Activated CD4-positive, alpha-beta T cell treated with anti-CD3 and anti-CD28 coated beads, Interleukin-2, Interleukin-6, amounts not matched to agents 100 ng/mL and 50 ng/mL, durations not matched to agents 16 hours and 8 hours (primary cell): ENCODE results near the gene SPDYE17.
"Not testable (repeated sequence)": the region's sequence is repeated elsewhere in the genome, so short reads cannot be mapped to it uniquely, and the experiment has no call there.

Experiments used
- DNase-seq: peaks from one replicate; pipeline ENCODE4 v3.0.0-alpha.2; 2020

SPDYE17 gene

DNA sequence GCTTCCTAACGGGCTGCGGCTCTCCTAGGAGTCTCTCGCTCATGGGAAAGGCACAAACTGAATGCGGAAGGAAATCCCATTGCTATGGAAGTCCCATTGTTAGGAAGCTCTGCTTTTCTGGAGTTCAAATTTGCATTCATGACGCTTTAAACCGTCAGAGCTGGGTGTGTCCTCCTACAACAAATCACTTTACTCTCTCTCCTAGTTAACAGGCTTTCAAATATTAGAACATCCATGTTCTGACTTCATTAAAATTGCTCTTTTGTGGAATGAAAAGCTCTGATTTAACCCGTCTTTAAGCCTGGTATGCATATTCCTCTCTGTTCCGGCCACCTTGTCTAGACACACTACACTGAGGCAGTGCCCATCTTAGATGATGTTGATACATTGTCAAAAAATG, at the start of gene SPDYE17:
Gene SPDYE17, minus strand, starts transcription at position 101 of the 400 bp plus-strand sequence. CDS start 1,791 bp downstream, outside the sequence.
- DNase-seq, result not testable (repeated sequence)

- DNase-seq, result not testable (repeated sequence)
Measured at GRCh38 chr7:77080236-77080635, 48.1 kb upstream of the SPDYE17 start.

DNA sequence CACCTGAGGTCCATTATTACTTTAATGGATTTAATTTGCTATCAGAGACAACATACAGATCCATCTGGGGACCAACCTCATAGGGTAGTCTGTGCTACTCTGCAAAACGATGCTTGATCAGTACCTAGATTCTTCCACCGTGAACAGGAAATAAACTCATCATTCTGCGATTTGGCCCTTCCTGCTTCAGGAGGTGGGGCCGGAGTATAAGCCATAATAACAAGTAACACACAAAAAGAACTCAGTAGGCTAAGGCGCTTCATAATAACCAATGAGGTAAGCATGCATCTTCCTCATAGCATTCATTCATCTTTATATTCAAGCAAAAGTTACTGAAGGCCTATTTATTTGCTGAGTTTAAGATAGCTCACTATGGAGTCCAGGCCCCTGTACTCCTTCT, 47.5 kb upstream of the SPDYE17 start:
- not testable (repeated sequence) for DNase-seq

DNA sequence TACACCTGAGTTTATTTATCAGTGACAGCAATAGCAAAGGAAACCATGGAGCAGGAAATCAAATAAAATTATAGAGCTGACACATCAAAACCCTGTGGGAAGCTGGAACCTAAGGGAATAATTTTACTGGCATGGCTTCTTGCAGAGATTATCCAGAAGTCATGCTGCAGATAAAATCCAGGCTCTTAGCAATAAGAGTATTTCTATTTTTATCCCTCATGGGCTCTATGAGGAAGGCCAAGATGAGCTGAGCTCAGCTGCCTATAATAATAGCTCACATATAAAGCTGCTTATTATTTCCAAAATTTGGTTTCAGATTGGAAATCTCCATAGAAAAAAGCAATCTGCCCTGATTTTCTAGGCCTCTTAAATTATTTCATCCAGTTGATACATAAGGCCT, 47.0 kb upstream of the SPDYE17 start:
- DNase-seq, result not testable (repeated sequence)

- not testable (repeated sequence) for DNase-seq
Measured at GRCh38 chr7:77077060-77077459, 44.9 kb upstream of the SPDYE17 start.

DNA sequence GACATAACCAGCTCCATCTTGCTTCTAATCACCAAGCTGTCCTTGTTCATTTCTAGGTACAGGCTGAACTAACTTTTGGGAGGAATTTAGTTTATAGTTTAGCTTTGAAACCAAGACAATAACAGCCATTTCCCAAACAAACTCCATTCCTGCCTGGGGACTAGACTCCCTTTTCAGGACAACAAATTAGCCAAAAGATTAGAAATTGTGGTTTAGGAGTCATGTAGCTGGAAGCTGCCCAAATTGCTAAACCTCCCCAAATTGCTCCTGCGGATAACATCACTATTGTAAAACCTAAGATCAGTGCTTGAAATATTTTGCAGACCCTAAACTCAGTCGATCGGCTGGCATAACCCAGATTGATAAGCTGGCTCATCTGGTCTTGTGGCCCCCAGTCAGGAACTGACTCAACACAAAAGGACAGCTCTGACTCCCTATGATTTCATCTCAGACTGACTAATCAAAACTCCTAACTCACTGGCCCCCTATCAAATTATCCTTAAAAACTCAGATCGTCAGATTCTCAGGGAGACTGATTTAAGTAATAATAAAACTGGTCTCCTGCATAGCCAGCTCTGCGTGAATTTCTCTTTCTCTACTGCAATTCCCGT, 42.7 kb upstream of the SPDYE17 start:
- not testable (repeated sequence) for DNase-seq

DNA sequence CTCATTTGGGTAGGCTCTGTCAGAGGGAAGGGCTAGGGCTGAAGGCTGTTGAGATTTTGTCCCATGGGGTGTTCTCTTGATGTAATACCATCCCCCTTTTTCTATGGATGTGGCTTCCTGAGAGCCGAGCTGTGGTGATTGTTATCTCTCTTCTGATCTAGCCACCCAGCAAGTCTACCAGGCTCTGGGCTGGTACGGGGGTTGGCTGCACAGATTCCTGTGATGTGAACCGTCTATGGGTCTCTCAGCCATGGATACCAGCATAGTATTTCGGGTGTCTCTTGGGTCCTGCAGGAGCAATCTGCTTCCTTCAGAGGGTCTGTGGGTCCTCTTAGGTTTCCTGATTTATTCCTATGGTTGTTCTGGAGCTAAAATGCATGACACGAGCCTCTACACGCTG, 38.9 kb upstream of the SPDYE17 start:
- DNase-seq, result not testable (repeated sequence)

GRCh38 chr7:77065869-77066268, 33.7 kb upstream of the SPDYE17 start:
- DNase-seq, result not testable (repeated sequence)

DNA sequence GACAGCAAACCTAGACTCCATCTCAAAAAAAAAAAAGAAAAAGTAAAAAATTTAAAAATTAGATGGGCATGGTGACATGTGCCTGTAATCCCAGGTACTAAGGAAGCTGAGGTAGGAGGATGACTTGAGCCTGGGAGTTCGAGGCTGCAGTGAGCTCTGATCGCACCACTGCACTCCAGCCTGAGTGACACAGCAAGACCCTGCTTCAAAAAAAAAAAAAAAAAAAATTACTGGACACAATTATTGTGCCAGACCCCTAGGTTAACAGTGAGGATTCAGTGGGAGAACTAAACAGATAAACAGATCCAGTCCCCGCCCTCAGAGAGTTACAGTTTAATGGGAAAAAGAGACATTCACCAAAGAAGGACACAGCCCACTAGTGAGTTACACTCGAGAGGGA, 31.6 kb upstream of the SPDYE17 start:
- DNase-seq, result not testable (repeated sequence)

GRCh38 chr7:77062557-77062956, 30.4 kb upstream of the SPDYE17 start, which contains the start of gene SPDYE18:
Gene SPDYE18, minus strand, starts transcription at chr7:77062558. Its CDS starts 2,046 bp downstream, at chr7:77060512.
- DNase-seq, result not testable (repeated sequence)

DNA sequence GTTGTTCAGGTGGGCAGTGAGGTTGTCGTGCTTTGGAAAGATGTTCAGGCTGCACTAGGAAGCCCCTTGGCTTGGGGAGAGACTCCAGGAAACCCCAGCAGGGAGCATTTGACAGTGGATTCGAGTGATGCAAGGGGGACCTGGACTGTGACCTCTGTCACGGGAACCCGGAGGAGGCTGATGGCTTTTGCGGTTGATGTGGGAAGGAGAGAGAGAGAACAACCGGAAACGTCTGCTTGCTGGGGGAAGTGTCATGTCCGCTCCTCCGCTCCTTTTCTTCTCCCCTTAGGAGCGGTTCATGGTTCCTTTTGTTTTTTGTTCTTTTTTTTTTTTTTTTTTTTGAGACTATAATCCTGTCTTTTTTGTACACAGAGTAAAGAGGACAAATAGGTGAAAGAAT, 5.8 kb downstream of the SPDYE17 start:
- not testable (repeated sequence) for DNase-seq

DNA sequence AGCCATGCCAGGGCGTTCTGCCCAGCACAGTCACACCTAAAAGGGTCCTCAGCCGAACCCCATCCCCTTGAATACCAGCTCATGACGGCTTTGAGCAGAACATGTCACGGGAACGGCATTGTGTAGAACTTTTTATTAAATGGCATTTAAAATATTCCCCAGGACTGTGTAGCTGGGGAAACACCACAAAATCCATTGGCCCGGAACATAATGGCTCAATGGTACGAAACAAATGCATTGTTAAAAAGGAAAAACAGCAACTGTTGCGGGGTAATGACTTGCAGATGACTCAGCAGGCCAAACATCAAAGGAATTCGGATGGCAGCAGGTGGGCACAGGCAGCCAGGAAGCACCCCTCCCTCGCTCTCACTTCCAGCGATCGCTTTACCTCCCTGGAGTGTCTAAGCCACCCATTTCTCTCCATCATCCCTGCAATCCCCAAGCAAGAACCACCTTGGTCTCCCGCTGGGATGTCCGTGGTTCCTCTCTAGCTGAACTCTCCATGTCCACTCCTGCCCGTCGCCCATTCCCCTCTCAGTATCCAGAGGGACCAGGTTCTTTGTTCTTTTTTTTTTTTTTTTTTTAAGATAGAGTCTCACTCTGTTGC, 22.0 kb downstream of the SPDYE17 start:
- DNase-seq, result not testable (repeated sequence)

GRCh38 chr7:77008000-77008399, 24.2 kb downstream of the SPDYE17 start:
- not testable (repeated sequence) for DNase-seq

GRCh38 chr7:77006127-77007110, 25.7 kb downstream of the SPDYE17 start:
- not testable (repeated sequence) for DNase-seq

GRCh38 chr7:77005461-77006057, 26.6 kb downstream of the SPDYE17 start:
- DNase-seq, result not testable (repeated sequence)

DNA sequence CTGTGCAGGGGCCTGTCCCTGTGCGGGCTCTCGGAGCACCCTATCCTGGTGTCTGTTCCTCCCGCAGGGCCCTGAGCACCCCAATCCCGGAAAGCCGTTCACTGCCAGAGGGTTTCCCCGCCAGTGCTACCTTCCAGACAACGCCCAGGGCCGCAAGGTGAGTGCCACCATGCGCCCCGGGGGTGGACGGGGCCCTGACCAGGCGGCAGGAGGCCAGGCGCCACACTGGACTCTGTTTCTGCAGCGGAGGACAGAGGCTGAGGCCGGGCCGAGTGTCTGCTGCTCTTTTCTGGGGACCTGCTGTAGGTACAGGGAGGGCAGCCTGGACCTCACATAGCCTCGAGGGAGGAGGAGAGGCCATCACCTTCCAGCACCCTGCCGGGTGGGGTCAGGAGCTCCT, 28.0 kb downstream of the SPDYE17 start:
- not testable (repeated sequence) for DNase-seq

GRCh38 chr7:77003241-77003640, 28.9 kb downstream of the SPDYE17 start:
- not testable (repeated sequence) for DNase-seq

DNA sequence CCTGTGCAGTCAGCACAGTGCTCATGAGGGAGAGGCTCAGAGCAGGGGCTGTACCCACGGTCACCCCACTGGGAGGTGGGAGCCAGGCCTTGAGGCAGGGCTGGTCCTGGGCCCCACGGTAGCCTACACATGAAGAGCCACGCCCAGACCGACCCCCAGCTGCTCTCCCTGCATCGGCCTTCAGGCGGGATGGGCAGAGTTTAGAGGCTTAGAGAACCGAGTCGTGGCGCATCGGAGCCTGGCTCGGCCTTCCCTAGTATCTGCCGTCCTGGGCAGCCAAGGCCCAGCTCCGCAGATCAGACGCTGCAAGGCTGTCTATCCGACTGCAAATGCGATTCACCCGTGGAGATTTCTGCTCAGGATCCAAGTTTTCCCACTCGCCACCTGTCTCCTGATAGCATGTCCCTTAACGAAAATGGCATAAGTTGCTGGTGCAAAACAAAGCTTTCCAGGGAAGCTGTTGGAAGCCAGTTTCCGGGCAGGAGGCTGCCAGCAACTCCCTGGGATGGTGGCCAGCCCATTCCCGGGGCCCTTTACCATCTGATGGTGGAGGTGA, 29.4 kb downstream of the SPDYE17 start:
- DNase-seq, result not testable (repeated sequence)

DNA sequence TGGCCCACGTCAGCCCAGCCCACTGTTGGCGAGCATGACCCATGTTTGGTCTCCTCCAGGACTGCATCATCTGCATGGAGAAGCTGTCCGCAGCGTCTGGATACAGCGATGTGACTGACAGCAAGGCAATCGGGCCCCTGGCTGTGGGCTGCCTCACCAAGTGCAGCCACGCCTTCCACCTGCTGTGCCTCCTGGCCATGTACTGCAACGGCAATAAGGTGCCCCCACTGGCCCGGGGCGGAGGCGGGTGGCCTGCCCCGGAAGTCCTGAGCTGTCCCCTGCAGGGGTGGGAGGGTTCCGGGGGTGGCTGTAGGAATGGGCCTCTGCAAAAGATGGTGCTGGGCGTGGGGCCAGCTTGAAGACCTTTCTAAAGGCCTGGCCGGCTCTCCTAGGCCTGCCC, 30.1 kb downstream of the SPDYE17 start:
- DNase-seq, result not testable (repeated sequence)

DNA sequence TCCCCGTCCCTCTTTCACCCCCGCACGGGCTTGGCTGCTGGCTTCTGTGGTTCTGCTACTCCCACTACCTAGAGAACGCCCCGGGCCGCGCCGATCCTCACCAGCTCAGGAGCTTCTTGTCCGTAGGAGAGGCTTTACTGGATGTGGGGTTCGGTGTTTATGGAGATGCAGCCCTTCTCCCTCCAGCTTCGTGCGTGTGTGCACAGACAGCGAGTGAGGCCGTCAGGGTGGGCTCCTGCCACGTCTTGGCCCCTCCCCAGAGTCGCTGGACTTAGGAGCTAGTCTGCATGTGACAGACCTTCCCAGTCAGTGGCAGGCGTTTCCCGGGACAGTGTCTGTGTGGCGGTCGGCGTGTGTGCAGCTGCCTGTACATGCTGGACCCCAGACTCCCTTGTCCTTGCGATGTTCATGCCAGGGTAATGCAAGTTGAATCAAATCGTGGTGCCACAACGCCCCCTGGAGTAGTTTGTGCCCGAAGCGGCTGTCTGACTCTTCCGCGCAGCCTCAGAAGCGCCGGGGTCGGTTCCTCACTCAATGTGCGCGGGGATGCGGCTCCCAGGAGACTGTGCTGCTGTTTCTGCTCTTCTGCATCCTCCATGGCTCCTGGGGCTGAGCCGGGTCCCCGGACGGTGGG, 32.6 kb downstream of the SPDYE17 start:
- not testable (repeated sequence) for DNase-seq

DNA sequence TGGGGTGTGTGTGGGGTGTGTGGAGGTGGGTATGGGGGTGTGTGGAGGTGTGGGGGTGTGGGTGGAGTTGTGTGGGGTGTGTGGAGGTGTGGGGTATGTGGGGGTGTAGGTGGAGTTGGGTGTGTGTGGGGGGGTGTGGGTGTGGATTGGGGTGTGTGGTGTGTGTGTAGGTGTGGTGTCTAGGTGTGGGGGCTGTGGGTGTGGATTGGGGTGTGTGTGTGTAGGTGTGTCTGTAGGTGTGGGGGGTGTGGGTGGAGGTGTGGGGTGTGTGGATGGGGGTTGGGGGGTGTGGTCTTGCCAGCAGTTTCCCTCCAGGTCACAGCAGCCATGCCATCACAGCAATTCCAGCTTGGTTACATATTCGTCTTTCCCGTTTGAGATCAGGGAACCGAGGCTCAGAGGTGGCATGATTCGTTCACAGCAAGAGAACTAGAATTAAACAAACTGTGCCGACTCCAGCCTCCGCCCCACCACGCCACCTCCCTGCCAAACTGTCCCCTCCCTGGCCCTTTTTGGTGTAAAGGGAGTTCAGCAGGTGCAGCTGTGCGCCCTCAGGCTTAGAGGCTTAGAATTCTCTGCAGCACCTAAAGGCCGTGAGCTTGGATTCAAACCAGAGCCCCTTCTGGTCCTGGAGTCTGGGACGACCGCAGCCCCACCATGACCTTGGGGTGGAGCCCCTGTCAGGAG, 33.3 kb downstream of the SPDYE17 start:
- not testable (repeated sequence) for DNase-seq
